NCI-H1694 treated with DMSO at 0.1 percent for 48 hours (cell line): ENCODE results near the gene PIAS2.
"Not testable (repeated sequence)": the region's sequence is repeated elsewhere in the genome, so short reads cannot be mapped to it uniquely, and the experiment has no call there.

Source experiments
- DNase-seq: peaks from one replicate; lab custom pipeline; 2025; lab: John Stamatoyannopoulos, UW

Gene PIAS2

DNA sequence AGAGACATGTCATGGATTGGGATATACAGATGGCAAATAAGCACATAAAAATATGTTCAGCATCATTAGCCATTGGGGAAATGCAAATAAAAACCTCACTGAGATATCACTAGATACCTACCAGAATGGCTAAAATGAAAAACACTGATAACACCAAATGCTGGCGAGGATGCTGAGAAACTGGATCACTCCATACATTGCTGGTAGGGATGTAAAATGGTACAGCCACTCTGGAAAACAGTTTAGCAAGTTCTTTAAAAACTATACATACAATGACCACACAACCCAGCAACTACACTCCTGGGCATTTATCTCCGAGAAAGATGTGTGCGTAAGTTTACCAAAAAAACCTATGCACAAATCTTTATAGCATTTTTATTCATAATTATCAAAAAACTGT lies 13.9 kb downstream of the PIAS2 start:
- no peak for DNase-seq

DNA sequence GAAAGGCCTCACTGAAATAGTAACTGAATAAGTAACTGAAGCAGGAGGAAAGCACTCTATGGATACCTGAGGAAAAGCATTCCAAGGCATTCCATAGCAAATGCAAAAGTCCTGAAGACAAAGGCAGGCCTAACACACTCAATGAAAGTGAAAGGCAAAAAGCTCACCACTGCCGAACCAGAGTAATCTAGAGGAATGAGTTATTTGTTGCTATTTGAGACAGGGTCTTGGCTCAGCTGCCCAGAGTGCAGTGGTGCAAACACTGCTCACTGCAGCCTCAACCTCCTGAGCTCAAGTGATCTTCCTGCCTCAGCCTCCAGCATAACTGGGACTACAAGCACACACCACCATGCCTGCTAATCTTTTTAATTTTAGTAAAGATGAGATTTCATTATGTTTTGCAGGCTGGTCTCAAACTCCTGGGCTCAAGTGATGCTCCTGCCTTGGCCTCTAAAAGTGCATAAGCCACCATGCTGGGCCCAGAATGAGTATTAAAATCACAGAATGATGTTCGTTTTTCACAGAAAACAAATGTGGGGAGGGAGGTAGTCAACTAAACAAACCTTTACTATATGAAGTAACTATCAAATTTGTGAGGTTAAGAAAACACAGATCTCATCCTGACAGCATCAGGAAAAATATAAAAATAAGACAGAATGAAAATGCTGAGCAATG lies 17.9 kb downstream of the PIAS2 start:
- no peak for DNase-seq

DNA sequence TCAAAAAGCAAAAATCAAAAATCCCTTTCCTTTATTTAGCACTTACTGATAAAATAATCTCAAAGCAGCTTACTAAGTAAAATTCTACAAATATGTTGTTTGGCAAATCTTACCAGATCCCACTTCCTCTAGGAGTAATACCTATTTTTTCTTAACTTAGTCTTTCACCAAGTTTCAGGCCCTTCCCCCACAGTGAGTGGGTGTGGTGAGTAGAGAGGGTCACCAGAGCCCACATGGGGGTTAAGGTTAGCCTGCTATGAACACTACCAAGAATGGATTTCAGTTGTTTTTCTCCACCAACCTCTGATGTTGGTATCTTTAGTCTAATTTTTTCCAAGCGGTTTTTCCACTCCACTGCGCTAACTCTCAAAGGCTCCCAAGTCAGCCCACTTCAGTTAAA lies 23.2 kb downstream of the PIAS2 start:
- DNase-seq: no peak

DNA sequence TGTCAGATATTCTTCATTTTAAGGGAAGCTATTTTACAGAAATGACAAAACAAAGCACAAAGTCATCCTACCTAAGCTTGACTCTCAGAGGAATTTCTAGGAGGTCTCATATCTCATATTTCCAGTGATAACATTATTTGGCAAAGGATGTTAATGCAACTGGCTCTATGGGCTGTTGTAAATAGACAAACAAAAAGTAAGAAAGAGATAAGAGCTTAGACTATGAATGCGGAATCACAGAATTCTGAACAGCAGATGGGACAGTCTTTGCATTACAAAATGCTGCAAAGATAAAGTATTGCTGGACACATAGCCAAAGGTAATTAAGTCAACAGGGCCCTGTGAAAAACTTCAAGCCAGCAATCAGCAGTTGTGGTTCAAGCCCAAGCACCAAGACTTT lies 23.9 kb downstream of the PIAS2 start:
- no peak for DNase-seq

DNA sequence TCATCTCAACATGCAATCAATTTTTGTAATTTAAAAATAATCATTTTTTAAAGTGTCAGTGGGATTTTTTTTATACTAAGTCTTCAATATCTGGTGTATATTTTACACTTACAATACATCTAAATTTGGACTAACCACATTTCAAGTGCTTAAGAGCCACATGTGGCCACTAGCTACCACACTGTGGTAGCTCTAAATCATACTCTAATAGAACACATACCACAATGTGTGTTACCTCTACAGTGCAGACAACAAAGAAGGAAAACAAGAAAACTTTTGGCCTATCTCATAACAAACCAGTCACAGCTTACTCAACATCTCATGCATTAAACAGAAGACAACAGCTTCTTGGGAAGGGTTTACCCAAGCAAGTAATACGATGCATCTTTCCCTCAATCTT lies 24.5 kb downstream of the PIAS2 start:
- no peak for DNase-seq

DNA sequence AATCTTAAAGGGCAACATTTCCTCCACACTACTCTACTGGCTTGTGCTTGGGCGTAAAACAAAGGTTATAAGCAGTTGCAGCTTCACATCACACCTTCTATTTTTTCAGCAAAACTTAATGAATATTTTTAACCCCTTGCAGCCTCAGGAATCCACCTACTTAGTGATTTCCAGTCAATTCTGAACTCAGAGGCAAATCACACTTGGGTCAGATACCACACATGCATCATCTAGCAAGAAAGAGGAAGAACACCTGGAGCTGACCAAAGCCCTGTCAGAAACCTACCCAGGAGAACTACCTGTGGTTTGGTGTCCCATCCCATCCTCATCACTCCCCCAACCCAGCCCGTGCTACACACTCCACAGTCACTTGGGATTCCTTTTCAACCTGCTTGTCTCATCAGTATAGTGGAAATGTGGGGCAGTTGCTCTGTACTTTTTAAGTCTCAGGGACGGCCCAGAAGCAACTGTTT lies 25.5 kb downstream of the PIAS2 start:
- no peak for DNase-seq

DNA sequence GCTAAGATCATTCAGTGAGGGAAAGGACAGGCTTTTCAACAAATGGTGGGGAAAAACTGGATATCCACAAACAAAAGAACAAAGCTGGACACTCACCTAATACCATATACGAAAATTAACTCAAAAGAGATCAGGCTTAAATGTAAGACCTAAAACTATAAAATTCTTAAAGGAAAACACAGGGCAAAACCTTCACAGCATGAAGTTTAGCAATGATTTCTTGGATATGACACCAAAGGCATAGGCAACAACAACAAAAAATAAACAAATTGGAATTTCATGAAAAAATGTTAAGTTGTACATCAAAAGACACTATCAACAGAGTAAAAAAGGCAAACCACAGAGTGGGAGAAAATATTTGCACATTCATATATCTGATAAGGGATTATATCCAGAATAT lies 28.3 kb downstream of the PIAS2 start:
- no peak for DNase-seq

DNA sequence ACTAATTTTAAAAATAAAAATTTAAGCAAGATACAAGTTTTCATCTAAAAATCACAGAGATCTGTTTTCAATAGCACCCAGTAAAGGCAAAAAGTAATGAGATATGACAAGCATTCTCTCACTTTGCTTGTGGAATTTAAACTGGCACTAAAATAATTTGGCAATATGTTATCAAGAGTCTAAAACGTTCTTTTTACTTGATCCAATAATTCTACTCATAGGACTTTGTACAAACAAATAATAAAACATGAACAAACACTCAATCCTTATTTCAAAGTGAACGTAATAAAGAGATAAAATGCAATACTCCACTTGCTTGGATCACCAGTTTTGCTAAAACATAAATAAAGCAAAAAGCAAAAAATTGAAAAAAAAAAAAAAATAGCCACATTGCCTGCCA lies 30.4 kb downstream of the PIAS2 start:
- no peak for DNase-seq

DNA sequence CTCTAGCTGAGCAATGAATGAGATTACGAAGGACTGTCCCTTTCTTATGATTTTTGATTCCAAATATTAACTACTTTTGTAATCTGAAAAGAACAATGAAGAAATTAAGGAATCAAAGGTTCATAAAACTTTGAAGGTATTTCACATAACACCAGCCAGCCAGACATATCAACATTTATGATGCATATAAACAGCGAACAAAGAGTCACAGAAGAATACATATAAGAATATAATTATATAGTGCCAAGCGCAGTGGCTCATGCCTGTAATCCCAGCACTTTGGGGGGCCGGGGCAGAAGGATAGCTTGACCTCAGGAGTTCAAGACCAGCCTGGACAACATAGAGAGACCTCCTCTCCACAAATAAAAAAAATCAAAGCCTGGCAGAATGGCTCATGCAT lies 34.1 kb downstream of the PIAS2 start:
- no peak for DNase-seq

DNA sequence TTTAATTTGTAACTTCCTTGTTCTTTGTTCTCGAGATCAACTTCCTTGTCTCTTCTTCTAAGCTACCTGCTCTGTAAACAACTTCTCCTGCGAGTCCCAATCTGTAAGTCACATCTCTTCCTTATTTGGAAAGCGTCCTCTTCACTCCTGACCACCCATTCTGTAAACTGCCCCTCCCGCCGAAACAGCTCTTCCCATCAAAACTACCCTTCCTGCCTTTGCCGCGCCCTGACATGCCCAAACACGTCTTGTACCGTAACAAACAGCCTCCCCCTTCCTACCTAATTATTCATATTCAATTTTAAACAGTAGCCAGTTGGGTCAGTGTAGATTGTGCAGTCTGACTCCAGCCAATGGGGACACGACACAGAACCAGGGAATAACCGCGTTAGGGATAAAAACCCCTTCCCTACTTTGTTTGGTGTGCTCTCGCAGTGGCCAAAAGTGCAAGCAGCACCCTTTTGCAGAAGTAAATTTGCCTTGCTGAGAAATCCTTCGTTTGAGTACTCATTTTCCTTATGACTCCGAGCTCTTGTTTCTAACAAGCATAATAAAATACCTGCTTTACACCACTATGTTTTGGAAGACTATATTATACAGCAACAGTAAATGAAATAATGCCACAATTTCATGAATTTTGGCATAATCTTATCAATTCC lies 39.8 kb downstream of the PIAS2 start:
- DNase-seq: no peak

DNA sequence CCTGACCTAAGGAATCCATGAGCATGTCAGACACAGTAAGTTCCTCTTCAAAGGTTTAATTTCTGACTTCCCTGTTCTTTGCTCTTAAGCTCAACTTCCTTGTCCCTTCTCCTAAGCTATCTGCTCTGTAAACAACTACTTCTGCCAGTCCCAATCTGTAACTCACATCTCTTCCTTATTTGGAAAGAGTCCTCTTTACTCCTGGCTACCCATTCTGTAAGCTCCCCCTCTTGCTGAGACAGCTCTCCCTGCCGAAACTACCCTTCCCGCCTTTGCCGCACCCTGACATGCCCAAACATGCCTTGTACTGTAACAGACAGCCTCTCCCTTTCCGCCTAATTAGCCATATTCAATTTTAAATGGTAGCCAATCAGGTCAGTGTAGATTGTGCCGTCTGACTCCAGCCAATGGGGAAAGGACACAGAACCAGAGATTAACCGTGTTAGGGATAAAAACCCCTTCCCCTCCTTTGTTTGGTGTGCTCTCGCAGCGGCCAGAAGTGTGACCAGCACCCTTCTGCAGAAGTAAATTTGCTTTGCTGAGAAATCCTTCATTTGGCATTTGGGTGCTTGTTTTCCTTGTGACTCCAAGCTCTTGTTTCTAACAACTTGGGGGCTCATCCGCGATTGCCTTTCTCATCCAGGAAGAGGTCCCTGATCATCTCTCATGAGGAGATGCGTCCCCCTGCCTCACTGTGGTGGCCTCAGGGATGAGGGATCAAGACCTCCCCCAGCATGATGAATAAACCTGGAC lies 49.0 kb downstream of the PIAS2 start:
- DNase-seq: no peak

DNA sequence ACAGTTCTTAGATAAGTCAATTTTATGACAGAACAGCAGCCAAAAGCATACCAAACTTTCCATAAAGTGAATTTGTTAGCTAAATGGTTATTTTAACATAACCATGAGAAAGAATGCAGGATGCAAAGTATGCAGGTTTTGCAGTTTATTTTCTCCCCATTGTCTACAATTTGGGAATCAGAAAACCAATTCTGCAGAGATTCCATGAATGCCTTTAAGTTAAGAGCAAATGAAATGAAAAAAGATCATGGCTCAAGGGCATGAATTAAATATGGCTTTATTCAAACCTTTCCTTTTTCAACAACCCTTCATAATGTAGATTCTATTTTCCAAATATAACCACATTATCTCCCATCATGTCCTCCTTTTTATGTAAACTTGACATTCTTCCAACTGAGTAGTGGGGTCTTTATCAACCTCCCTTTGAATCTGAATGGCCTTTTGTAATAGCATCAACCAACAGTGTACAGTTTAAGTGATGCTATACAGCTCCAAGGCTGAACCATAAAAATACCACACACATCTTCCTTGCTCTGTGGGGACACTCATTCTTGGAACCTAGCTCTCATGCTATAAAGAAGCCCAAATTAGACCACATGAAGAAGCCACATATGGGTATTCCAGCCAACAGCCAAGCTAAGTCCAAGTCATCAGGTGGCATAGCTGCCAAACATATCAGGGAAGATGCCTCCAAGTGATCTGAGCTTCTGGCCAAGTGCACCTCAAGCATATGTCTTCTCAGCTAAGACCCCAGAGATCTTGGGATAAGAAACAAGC lies 49.8 kb downstream of the PIAS2 start:
- no peak for DNase-seq

DNA sequence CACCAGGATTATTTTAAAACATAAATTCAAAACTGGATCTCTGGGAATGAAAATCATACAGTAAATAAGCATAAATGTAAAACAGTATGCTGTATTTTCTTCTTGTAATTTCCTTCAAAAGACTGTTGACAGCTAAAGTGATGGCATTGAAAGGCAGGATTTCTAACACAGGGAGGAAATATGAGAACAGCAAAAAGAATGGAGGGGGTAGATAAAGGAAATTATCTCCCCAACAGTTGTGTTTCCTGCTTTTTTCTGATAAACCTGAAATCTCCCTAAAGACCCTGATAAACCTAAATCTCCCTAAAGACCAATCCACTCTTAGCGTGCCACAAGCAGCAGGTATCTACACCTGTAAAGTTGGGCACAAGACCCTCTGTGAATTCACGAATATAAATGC lies 50.8 kb downstream of the PIAS2 start:
- DNase-seq: no peak

DNA sequence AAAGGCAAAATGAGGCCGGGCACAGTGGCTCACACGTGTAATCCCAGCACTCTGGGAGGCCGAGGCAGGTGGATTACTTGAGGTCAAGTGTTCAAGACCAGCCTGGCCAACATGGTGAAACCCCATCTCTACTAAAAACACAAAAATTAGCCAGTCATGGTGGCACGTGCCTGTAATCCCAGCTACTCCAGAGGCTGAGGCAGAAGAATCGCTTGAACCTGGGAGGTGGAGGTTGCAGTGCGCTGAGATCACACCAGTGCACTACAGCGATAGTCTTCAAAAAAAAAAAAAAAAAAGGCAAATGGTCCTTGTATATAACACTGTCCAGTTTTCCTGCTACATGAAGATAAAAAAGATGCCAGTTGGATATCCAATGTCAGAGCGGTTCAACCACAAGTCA lies 52.1 kb downstream of the PIAS2 start:
- DNase-seq: not testable (repeated sequence)

DNA sequence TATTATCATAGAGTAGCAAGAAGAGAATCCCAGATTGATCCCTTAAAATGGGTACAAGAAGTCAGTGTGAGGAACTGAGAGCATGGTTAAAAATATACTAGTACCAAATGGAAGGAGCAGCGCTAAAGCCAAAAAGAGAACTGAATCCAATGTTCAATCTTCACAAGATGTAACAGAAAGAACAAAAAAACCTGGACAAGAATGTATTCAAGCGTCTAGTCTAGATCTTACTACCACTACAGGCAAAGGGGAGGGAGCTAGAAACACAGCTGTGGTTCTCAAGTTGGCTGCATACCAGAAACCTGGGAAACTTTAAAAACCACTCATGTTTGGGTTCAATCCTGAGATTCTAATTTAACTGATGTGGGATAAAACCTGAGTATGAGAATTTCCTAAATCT lies 57.5 kb downstream of the PIAS2 start:
- no peak for DNase-seq

DNA sequence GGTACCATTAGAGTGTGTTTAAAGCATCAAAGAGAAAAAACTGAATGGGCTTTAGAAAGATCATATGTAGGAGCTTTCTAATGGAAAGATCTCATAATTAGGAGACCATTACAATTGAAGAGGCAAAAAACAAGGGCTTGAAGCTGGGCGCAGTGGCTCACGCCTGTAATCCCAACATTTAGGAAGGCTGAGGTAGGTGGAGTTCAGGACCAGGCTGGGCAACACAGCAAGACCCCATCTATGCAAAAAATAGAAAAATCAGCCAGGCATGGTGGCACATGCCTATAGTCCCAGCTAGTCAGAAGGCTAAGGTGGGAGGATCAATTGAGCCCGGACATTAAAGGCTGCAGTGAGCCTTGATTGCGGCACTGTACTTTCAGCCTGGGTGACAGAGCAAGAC lies 59.0 kb downstream of the PIAS2 start:
- no peak for DNase-seq

DNA sequence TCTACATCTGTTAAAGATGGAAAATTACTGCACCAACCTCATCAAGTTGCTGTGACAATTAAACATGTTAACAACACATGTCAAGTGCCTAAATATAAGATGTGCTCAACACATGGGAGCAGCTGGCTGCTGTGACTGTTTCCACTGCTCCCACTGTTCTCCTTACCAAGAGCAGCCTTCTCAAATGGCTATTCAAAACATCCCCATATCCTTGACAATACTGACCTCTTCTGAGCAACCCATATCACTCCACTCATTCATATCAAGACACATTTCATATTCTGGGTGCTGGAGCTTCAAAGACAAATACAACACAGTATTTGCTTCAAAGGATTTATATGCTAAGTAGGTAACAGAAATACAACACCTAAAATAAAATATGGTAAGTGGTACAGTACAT lies 60.3 kb downstream of the PIAS2 start:
- peak; percentile 1 for DNase-seq

DNA sequence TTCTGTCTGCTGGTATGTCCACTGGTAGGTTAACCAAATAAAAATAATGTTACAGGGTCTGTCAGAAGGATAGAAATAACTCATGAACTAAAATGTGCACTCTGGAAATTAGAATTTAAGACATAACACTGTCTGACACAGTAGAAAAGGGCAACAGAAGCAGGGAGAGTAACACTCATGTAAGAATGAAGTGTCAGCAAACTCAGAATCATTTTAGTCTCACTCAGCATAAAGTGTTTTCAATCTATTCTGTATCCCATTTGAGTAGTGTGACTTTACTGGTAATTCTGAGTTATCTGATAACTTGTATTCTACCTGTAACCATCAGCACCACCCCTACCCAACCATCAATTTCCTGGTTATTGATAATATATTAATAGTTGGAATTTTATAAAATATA lies 68.3 kb downstream of the PIAS2 start:
- DNase-seq: no peak

DNA sequence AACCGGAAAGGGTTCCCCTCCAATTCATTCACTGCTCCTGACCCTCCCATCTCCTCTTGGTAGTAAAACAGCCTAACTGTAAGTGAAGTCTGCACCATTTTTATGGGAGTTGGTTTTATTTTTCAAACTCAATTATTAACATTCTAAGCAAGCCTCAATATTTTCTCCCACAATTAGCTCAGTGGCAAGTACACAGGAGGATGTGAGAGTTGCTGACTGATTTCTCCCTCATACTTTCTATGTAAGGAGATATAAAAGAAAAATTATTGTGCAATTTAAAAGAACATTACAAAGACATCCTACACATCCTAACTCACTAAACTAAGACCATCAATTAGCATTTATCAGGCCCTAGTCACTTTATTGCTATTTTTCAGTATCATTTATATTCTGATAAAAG lies 73.9 kb downstream of the PIAS2 start:
- DNase-seq: no peak

DNA sequence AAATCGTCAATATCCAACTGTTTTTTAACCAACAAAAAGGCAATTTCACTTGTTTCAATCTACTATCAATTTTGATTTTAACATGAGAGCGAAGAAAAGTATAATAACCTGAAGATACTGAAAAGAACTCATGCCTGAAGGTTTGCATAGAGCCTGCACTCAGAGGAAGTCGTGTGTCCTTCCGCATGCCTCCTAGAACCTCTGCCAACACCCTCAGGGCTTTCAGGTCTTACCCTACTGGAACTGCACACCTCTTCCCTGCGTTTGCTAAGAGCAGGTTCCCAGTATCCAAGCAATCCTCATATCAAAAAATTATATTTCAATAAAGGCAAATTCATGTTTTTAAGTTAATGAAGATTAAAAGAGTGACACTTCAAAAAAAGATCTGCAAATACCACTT lies 74.7 kb downstream of the PIAS2 start:
- DNase-seq: no peak

DNA sequence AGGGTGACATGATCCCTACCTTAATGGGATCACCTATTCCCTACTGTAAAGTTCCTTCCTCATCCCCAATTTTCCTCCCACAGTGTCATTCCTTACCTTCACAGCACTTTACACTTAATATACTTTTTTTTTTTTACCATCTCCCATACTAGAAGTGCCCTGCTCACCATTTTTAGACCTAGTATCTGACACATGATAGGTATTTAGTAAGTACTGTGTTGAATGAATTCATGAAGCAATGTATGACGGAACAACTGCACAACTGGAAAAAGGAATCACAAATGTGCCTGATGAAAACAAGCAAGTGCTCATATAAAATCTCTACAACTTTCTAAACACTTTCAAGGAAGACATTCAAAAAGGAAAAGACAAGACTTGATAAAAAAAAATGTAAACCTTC lies 83.4 kb downstream of the PIAS2 start:
- no peak for DNase-seq

DNA sequence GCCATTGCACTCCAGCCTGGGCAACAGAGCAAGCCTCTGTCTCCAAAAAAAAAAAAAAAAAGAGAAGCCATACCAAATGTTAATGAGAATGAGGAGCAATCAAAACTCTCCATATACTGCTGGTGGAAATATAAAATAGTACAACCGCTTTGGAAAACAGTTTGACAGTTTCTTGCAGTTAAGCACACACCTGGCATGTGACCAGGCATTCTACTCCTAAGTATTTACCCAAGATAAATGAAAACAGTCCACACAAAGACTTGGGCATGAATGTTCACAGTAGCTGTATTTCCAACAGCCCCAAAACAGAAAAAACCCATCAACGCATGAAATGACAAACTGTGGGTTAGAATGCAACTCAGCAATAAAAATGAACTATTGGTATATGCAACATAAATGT lies 84.5 kb downstream of the PIAS2 start:
- no peak for DNase-seq

DNA sequence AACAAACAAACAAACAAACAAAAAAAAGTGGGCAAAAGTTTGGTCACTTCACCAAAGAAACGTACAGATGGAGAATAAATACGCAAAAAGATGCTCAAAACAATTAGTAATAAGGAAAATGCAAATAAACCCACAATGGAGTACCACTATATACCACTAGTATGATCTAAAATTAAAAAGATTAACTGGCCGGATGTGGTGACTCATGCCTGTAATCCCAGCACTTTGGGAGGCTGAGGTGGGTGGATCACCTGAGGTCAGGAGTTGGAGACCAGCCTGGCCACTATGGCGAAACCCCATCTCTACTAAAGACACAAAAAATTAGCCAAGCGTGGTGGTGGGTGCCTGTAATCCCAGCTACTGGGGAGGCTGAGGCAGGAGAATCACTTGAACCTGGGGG lies 84.9 kb downstream of the PIAS2 start:
- DNase-seq: not testable (repeated sequence)
